ENCODE data around the gene SNRPA.

The SNRPA gene

DNA sequence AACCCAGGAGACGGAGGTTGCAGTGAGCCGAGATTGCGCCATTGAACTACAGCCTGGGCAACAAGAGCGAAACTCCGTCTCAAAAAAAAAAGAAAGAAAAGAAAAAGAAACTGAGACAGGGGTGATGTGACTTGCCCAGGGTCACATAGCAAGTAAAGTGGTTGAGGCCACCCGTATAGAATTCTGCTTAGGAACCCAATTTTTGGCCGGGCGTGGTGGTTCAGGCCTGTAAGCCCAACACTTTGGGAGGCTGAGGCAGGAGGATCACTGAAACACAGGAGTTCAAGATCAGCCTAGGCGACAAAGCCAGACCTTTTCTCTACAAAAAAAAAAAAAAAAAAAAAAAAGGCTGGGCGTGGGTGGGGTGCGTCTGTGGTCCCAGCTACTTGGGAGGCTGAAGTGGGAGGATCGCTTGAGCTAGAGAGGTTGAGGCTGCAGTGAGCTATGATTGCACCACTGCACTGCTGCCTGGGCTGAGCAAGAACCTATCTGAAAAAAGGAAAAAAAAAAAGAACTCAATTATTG is 1.3 kb downstream of the SNRPA start:
- Histone ChIP-seq H3K36me3 (ENCODE audit: insufficient read depth, low read length) (peaks cover 55% of the 10 kb centered on the region), H3K4me2 (ENCODE audit: low read length) (peak overlapping the region; percentile 70), H3K79me2 (ENCODE audit: insufficient read depth, low read length) (peaks cover 62% of the 10 kb centered on the region), H3F3A (ENCODE audit: insufficient read depth, low read length) (no peaks in the 10 kb centered on the region), H4K20me1 (ENCODE audit: insufficient read depth, low read length) (no peaks in the 10 kb centered on the region), H3K4me1 (ENCODE audit: insufficient read depth, low read length, severe bottlenecking) (peaks cover 71% of the 10 kb centered on the region), H3K4me3 (ENCODE audit: low read depth, low read length, poor library complexity, severe bottlenecking) (peak overlapping the region; percentile 89), H2AFZ (ENCODE audit: low read length) (no peak overlapping the region), H3K9ac (ENCODE audit: low read length) (peak overlapping the region; percentile 98), H3K9me2 (ENCODE audit: low read depth, low read length) (no peaks in the 10 kb centered on the region), H3K27ac (ENCODE audit: low read depth, low read length, poor library complexity, severe bottlenecking) (peak overlapping the region; percentile 84), H3K9me3 (ENCODE audit: low read length) (no peaks in the 10 kb centered on the region), H3K27me3 (ENCODE audit: insufficient read depth, low read length) (no peaks in the 10 kb centered on the region)
- TF ChIP-seq EZH2 (IDR thresholded peaks at IDR 0.05; ENCODE audit: borderline replicate concordance, low read length): no peak
- no peak for TF ChIP-seq CTCF (IDR thresholded peaks at IDR 0.05; ENCODE audit: low read length)

DNA sequence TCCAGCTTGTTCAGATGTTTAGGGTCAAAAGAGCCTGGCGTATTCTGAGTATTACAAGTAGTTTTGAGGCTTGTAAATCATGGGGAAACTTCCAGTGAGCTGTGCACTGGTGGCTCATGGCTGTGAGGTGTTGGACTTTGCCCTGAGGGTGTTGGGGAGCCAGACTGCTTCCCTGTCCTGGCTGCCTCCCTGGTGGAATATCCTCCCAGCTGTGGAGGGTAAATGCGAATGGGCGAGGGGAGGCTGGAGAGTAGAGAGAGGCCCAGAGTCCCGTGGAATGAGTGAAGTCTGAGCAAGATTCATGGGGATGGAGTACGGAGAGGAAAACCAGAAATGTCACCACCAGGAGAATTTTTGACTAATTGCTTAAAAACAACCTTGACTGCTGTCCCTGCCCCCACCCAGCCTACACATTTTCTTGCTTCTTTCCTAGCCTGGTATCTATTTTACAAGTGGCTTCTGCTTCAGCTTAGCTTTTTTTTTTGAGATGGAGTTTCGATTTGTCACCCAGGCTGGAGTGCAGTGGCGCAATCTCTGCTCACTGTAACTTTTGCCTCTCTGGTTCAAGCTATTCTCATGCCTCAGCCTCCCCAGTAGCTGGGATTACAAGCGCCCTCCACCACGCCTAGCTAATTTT is 3.7 kb downstream of the SNRPA start:
- Histone ChIP-seq H3K79me2 (ENCODE audit: insufficient read depth, low read length) (peaks cover 63% of the 10 kb centered on the region), H2AFZ (ENCODE audit: low read length) (no peak overlapping the region), H3K27me3 (ENCODE audit: insufficient read depth, low read length) (no peaks in the 10 kb centered on the region), H3K36me3 (ENCODE audit: insufficient read depth, low read length) (peaks cover 76% of the 10 kb centered on the region), H3K27ac (ENCODE audit: low read depth, low read length, poor library complexity, severe bottlenecking) (peak overlapping the region; percentile 62), H3F3A (ENCODE audit: insufficient read depth, low read length) (no peaks in the 10 kb centered on the region), H3K4me2 (ENCODE audit: low read length) (peak overlapping the region; percentile 73), H3K9me2 (ENCODE audit: low read depth, low read length) (no peaks in the 10 kb centered on the region), H3K9me3 (ENCODE audit: low read length) (no peaks in the 10 kb centered on the region), H3K9ac (ENCODE audit: low read length) (peak overlapping the region; percentile 66), H3K4me3 (ENCODE audit: low read depth, low read length, poor library complexity, severe bottlenecking) (peak overlapping the region; percentile 89), H3K4me1 (ENCODE audit: insufficient read depth, low read length, severe bottlenecking) (peaks cover 49% of the 10 kb centered on the region), H4K20me1 (ENCODE audit: insufficient read depth, low read length) (no peaks in the 10 kb centered on the region)
- TF ChIP-seq EZH2 (IDR thresholded peaks at IDR 0.05; ENCODE audit: borderline replicate concordance, low read length): no peak
- TF ChIP-seq CTCF (IDR thresholded peaks at IDR 0.05; ENCODE audit: low read length): no peak

DNA sequence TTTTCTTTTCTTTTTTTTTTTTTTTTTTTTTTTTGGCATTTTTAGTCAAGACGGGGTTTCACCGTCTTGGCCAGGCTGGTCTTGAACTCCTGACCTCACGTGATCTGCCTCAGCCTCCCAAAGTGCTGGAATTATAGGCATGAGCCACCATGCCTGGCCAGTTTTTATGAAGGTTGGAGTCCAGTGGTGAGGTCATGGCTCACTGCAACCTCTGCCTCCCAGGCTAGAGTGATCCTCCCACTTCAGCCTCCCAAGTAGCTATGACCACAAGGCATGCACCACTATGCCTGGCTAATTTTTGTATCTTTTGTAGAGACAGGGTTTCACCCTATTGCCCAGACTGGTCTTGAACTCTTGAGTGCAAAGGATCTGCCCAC is 4.2 kb downstream of the SNRPA start:
- Histone ChIP-seq H3K9me2 (ENCODE audit: low read depth, low read length) (no peaks in the 10 kb centered on the region), H3K27ac (ENCODE audit: low read depth, low read length, poor library complexity, severe bottlenecking) (peak overlapping the region; percentile 62), H3K4me2 (ENCODE audit: low read length) (peak overlapping the region; percentile 73), H4K20me1 (ENCODE audit: insufficient read depth, low read length) (no peaks in the 10 kb centered on the region), H3K79me2 (ENCODE audit: insufficient read depth, low read length) (peaks cover 63% of the 10 kb centered on the region), H3F3A (ENCODE audit: insufficient read depth, low read length) (no peaks in the 10 kb centered on the region), H2AFZ (ENCODE audit: low read length) (no peak overlapping the region), H3K27me3 (ENCODE audit: insufficient read depth, low read length) (no peaks in the 10 kb centered on the region), H3K36me3 (ENCODE audit: insufficient read depth, low read length) (peaks cover 81% of the 10 kb centered on the region), H3K9me3 (ENCODE audit: low read length) (no peaks in the 10 kb centered on the region), H3K4me1 (ENCODE audit: insufficient read depth, low read length, severe bottlenecking) (peaks cover 44% of the 10 kb centered on the region), H3K4me3 (ENCODE audit: low read depth, low read length, poor library complexity, severe bottlenecking) (peak overlapping the region; percentile 89), H3K9ac (ENCODE audit: low read length) (no peak overlapping the region; the same call in 1 of the 2 replicates)
- no peak for TF ChIP-seq CTCF (IDR thresholded peaks at IDR 0.05; ENCODE audit: low read length)
- TF ChIP-seq EZH2 (IDR thresholded peaks at IDR 0.05; ENCODE audit: borderline replicate concordance, low read length): no peak

Measured in OCI-LY1 (cell line).